GM15510 (cell line): ENCODE measurements around the gene LHCGR.

ENCODE experiments used
- POLR2A ChIP-seq: IDR thresholded peaks from 3 replicates; pipeline ENCODE4 v1.6.1; 2011; ENCODE audit warnings: borderline replicate concordance; ENCODE audit not compliant: insufficient read length; ENCODE audit errors: extremely low read depth

LHCGR gene

DNA sequence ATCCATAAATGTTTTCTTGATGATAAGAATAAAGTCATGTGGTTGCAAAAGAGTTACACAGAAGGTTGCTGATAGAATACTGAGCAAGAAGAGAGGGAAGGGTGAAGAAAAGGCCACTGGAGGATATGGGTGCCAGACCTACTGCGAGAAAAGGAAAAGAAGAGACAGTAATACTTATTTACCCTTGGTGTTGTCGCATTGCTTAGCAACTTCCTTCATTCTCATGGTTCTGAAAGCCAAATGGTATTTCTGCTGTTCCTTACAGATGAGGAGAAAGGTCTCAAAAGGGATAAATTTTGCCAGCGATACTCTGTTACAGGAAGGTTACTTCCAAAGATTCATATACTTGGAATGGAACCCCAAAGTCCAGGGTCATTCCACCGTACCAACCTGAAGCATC lies 62.5 kb downstream of the LHCGR start:
- TF ChIP-seq POLR2A = no peak

- no peak for TF ChIP-seq POLR2A
Observed at GRCh38 chr2:48691935-48692691, 63.4 kb downstream of the LHCGR start.

DNA sequence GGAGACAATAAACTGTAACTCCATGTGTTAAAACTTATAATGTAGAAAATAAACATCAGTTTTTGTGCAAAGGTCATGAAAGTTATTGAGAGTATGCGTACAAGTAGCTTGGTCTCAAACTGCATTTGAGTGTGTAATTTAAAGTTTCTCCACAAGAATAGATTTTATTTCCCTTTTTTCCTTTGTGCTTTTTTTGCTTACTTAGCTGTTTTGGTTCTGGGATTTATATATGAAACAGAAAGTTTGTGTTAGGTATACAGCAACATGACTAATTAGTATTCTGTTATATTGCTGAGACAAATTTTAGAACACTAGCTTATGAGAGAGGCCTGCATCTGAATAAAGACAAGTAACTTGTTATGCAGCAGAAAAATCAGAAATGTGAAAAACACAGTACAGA lies 70.4 kb downstream of the LHCGR start:
- TF ChIP-seq POLR2A = no peak

DNA sequence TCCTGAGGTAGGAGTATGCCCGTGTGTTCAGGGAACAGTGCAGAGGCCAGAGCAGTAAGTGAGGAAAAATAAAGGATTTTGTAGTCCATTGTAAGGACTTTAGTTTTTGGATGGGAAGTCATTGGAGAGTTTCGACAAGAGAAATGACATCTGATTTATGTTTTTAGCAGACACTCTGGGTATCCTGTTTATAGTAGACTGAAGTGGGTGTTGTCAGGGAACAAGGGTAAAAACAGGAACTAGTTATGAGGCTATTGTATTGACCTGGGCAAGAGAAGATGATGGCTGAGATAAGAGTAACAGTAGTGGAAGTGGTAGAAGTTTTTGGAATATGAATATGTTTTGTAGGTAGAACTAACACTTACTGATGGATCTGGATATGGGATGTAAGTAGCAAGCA lies 78.1 kb downstream of the LHCGR start:
- no peak for TF ChIP-seq POLR2A

GRCh38 chr2:48674933-48675332 lies 80.6 kb downstream of the LHCGR start:
- TF ChIP-seq POLR2A = no peak

- no peak for TF ChIP-seq POLR2A
Observed at GRCh38 chr2:48673581-48673980, 81.9 kb downstream of the LHCGR start.

DNA sequence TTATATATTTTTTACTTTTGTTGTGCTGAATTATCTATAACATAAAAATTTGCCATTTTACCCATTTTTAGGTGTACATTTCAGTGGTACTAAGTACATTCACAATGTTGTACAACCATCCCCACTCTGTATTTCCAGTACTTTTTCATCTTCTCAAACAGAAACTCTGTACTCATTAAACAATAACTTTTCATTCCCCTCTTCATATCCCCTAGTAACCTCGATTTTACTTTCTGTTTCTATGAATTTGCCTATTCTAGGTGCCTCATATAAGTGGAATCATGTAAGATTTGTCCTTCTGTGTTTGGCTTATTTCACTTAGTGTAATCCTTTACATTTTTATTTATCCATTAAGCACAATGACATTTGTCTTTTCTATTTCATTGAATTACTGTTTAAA lies 86.5 kb downstream of the LHCGR start:
- TF ChIP-seq POLR2A = no peak

- TF ChIP-seq POLR2A = no peak
Observed at GRCh38 chr2:48651158-48651790, 104.2 kb downstream of the LHCGR start.

DNA sequence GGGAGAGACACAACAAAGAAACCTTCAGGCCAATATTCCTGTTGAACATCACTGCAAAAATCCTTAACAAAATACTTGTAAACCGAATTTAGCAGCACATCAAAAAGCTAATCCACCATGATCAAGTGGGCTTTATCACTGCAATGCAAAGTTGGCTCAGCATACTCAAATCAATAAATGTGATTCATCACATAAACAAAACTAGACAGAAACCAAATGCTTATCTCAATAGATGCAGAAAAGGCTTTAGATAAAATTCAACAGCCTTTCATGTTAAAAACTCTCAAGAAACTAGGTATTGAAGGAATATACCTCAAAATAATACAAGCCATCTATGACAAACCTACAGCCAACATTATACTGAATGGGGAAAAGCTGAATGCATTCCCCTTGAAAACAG lies 117.3 kb downstream of the LHCGR start:
- TF ChIP-seq POLR2A = no peak
